GM21528 (cell line): ENCODE measurements around the gene ARMS2.

ENCODE experiments used
- ATAC-seq: cut with Tn5 transposase; IDR thresholded peaks from one replicate; pipeline ENCODE4 v1.9.1; 2021; ENCODE audit warnings: mild to moderate bottlenecking, moderate library complexity; ENCODE audit not compliant: unreplicated experiment, low FRiP score

Gene ARMS2

DNA sequence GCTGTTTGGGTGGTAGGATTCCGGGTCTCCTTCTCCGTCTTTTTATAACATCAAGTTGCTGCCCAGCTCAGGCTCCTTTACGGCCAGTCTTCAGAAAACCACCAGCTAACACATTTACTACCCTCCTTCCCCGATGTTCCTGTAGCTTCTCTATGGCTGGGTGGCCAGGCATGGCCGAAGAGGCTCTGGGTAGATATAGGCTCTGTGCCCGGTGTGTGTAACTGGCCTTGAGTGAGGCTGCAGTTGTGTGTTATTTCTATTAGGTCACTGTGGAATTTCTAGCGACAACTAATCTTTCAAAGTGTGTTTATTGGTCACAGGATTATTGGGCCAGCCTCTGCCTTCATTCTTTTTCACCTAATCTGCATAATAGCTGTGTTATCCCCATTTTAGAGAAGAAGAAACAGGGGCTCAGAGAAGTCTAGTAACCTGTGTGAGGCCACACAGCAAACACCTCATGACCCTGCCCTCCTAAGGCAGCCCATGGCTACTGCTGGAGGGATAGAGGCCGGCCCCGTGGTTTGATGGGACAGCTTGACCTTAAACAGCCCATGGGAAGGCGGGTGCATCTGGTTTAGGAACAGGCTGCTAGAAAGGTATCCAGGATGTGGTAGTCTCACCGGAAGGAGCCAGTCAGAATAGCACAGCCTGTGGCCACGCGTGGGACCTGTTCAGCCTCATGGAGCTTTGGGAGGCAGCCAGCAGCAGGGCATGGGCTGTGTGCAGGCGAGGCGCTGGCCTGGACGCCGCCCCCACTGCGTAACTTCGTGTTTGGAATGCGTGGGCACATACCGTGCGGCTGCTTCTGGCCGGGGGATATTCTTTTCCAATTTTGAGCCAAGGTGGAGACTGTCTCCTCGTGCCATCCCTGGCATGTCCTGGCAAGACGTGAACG is 36.6 kb downstream of the ARMS2 start:
- no peak for ATAC-seq

DNA sequence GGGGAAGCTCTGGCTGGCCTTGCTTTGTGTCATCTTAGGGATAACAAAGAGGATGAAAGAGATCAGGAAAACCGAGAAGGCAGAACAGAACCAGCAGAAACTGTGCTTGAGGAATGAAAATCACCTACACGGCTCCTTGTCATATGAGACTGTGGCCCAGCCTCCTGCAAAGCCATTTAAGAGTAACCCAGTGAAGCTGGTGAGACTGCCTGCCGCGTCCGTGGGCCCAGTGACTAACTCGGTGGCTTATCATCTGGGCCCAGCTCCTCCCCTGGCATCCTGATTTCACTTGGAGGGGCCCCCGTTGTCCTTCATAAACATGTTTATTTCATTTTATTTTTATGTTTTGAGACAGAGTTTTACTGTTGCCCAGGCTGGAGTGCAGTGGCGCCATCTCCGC is 37.6 kb downstream of the ARMS2 start:
- ATAC-seq: no peak

DNA sequence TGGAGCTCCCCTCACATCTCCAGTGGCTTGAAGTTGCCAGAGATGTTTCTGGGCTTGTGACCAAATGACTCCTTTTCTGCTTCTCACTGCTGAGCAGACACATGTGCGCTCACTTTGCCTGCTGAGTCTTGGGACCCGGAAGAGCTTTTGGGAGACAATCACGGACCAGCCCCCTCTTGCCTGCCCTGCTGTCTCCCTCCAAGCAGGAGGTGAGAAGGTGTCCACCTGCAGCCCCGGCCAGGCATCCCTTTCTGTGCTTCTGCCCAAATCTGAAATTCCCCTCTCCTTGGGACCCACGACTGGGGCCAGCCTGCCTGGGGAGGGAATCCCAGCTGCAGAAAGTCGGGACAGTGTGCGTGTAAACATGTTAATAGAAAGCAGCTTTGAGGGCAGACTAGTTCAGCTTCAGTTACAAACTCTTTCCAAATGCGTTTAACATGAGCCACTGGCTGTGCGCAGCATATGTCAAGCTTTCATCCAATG is 38.6 kb downstream of the ARMS2 start:
- ATAC-seq: no peak

DNA sequence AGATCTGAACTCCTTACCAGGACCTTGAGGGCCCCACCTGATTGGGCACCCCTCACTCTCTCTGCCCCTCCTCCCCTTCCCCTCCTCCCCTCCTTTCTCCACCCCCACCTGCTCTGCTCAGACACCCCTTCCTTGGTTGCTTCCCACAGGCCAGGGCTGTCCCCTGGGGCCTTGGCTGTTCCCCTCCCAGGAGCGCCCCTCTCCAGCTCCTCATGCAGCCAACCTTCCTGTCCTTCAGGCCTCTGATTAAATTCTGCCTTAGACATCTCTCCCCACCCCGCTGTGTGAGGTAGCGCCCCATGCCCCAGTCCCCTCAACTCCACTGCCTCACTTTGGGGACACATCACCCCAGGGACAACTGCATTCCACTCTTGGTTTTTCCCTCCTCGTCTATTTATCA is 39.3 kb downstream of the ARMS2 start:
- no peak for ATAC-seq

DNA sequence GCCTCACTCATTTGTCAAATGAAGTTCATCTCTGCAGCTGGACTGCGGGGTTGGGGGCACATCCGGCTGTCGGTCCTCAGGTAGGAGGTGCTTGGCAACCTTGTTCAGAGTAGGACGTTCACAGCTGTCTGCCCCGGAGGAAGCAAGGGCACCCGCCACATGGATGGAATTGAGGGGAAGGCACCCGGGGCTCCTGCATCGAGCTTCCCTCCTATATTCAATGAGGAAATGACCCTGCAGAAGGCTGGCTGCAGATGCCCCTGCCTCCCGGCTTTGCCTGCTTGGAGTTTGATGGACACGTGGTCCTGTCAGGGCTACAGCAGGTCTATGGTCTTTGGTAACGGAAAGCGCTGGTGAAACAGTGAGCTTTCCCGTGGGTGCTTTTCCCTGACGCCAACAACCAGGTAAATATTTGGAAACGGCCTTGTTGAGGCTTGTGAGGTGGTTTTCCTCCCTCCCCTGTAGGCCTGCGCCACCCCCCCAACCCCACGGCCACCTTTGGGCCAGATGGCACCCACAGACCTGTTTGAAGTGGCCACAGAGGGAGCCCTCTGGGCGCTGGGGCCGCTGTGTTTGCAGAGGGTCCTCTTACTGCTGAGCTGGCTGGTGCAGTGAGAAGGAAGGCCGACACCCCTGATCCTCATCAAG is 39.8 kb downstream of the ARMS2 start:
- ATAC-seq: no peak

DNA sequence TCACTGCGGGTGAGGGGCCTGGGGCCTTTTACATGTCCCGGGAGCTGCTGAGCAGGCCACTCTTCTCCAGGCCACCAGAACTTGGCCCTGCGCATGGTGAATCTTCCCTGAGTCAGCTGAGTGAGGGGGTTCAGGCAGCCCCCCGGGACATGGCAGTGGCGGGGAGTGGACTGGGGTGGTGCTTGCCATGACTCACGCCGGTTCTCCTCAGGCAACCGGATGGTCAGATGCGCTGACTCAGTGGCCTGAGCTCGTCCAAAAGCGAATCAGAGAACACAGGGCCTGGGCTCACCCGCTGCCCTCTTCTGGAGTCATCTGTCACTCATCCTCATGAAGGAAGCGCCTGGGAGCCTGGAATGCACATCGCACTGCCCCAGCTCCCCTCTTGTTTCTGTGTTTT is 40.4 kb downstream of the ARMS2 start:
- ATAC-seq: no peak

DNA sequence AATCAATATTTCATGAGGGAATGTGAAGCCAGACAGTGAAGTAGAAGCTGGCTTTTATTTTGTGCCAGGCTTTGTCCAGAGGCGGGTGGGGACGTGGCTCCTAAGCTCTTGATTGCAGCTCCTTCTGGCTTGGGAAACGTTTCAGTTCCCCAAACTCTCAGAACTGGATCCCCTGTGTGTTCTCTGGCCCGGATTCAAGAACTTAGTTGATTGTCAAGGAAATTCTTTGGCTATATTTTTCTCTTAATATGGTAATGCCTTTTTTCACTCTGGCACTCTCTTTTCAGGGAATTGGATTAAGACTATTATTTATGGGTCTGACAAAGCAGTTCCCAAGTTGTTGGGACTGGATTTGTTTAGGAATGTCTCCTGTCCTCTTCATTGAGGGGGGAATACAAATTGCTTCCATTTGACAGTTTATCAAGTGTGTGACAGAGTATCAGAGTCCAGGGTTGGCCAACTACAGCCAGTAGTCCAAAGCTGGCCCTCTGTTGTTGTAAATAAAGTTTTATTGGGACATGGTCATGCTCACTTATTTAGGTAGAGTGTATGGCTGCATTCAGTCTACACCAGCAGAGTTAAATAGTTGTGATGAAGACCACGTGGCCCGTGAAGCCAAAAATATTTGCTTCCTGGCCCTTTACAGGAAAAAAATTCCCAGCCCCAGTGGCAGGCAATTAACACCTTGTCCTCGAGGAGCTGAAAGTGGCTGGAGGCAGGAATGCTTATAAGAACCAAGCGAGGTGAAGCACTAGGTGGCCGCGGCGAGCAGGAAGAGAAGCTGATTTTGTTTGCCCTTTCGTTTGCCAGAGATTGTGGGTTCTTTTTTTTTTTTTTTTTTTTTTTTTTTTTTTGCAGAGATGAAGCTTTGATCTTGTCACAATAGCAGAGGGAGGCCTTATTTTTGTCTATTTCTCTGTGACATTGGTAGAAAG is 41.2 kb downstream of the ARMS2 start:
- no peak for ATAC-seq

DNA sequence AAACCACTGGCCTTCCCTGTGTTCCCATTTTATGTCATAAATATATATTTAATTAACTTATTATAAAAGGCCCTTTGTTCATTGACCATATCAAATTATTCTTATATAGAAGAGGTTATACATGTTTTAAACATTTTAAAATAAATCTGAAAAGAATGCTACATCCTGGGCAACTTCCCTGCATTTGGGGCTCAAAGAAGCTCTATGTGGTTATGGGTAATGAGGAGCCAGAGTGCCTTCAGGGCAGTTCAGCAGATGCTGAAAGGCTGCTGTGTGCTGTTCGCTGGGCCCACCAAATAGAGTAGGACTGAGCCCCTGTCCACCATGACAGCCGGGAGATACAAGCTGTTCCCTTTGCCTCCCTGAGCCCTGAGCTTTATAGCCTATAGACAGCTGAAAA is 42.8 kb downstream of the ARMS2 start:
- no peak for ATAC-seq

DNA sequence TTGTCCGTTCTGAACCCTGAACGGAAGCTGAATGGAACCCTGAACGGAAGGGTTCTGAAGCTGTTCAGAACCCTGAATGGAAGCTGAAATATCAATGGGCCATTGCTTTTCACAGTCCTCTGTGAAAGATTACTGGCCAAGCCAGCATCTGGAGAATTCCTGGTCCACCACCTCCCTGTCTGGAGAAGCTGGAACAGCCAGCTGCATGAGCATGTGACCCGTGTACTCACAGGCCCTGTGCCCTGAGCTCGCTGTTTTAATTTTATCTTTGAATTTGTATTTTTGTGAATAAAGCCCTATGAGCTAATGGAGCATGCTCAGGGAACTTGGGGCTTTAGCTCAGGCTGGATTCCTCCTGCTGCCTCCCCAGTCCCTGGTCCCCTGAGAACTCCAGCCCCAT is 44.1 kb downstream of the ARMS2 start:
- ATAC-seq: no peak

DNA sequence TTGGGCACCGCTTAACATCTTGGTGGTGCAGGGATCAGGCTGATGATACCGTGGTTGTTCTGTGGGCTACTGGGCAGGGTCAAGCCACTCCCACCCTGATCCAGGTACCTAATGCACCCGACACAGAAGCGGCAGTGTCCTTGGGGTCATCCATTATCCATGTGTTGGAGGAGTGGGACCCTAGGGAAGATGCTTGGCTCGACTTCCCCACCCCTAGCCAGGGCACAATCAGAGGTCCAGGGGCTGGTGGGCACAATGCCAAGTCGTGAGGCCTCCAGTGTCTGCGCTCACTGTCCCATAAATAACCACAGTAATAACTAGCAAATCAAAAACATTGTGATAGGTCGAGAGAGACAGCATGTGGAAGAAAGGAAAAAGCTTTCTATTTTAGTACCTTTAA is 44.6 kb downstream of the ARMS2 start:
- no peak for ATAC-seq

DNA sequence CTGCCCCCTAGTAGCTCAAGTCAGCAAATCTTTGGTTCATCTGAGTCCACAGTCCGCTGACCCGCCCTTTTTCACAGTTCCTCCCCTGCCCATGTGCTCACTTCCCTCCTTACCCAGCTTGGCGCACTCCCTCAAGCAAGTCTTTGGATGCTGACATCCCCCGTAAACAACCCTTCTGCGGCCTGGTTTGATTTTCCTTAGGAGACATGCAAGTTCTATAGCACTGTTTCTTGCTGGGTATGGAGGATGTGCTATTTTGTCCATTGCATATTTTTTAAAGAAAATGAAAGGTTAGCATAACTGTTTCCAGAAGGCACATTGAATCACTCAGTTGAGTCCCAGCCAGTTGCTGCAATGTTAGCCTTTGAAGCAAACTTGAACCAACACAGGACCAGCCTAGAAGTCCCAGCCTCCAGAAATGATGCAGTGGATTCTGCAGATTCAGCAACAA is 45.1 kb downstream of the ARMS2 start:
- ATAC-seq: no peak

DNA sequence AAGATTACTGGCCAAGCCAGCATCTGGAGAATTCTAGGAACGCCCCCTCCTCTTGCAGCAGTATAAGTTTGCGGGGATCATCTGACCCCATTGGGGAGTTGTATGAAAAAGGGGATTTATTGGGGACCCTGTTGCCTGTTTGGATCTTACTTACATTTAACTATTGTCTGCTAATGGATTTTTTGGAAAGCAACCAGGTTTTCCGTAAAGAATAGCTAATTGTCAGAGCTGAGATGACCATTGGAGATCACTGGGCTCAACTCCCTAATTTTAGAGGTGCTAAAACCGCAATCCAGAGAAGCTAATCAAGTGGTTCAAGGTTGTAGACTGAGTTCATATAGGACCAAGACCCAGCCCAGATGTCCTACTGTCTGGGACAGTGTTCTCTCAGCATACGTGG is 45.7 kb downstream of the ARMS2 start:
- ATAC-seq: no peak

DNA sequence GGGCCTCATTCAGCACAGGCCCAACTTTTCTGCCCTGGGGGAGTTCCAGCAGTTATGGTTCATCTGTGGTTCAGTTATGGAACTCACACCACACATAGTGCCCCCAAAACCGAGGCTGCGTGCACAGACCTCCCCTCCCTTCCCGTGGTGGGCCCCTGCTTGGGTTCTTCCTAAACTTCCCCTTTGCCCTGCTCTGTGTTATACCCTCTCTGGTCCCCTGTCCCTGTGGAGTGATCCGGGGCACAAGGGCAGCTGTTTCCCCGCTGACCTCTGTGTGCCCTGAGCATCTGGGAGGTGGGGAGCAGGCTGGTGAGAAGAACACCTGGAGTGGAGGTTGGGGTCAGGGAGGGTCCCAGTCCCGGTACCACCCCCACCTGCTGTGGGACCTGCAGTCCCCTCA is 46.3 kb downstream of the ARMS2 start:
- ATAC-seq: no peak

DNA sequence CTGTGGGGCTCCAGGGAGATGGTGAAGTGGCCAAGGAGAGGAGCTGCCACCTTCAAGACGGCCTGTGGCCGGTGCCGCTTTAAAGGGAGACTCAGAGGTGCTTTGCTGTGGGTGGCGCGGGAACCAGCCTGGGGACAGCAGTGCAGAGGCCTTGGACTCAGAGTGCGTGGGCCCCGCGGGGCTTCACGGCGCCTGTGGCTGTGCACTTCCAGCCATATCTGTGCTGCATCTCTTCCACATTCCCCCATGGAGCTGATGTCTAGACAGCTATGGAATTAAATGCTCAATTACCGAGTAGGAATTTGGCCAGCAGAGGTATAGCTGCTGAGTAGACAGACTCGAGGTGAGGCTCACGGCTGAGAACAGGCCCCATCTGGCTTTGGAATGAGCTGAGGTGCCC is 48.6 kb downstream of the ARMS2 start:
- no peak for ATAC-seq

DNA sequence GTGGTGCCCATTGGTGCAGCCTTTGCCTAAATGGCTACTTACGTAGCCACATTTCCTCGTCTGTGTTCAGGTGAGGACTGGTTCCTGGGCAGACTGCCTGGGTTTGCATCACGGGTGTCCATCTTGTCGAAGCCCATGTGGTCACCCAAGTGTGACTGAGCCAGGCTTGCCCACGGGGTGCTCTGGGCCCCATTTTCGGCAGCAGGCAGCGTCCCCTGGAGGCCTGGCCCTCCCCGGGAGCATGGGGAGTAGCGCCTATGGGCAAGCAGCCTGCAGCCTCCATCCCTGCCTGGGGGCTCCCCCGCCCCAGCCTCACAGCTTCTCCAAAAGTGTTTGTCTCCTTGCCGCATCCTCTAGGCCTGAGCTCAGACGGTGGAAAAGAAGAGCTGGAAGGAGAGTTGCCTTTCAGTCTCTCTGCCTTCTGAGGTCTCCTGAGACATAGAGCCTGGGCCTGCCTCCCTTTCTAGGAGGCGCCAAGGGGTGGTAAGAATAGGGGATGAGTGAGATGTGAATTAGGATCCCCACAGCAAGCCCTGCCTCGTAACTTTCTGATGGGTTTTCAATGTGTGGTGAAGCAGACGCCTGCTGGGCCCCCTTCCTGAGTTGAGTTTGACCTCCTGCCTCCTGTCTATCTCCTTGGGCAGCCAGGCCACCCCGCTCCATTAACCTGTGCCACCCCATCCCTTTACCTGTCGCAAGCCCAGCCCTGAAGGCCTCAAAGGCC is 49.6 kb downstream of the ARMS2 start:
- no peak for ATAC-seq

DNA sequence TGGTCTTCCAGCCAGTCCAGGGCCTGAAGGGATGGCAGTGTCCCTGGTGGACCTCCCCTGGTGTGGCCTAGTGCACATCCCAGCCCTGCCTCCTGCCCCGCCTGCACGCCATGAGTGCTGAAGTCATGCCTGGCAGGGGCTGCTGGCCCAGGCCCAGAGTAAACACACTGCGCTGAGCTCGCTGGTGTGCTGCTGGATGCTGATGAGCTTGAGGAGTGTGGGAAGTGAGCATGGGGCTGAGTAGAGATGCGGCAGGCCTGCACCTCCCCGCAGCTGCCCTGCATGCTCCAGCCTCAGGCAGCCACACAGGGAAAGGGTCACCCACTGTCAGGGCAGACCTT is 50.1 kb downstream of the ARMS2 start:
- ATAC-seq: no peak

DNA sequence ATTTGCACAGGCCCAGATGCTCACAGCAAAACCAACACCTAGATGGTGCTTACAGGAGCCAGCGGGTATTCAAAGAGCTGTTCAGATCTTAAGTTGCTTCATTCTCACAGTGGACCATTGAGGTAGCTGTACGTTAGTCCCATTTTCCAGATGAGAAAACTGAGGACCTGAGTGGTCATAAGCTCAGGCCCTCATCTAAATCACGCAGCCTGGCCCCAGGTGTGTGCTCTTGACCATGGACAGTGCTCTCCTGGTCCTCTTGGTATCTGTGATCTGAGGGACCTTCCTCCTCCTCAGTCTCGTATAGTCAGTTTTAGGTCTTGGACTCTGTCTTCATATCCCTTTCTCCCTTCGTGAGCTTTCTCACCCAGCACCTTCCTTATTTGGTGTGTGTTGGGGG is 50.6 kb downstream of the ARMS2 start:
- no peak for ATAC-seq

DNA sequence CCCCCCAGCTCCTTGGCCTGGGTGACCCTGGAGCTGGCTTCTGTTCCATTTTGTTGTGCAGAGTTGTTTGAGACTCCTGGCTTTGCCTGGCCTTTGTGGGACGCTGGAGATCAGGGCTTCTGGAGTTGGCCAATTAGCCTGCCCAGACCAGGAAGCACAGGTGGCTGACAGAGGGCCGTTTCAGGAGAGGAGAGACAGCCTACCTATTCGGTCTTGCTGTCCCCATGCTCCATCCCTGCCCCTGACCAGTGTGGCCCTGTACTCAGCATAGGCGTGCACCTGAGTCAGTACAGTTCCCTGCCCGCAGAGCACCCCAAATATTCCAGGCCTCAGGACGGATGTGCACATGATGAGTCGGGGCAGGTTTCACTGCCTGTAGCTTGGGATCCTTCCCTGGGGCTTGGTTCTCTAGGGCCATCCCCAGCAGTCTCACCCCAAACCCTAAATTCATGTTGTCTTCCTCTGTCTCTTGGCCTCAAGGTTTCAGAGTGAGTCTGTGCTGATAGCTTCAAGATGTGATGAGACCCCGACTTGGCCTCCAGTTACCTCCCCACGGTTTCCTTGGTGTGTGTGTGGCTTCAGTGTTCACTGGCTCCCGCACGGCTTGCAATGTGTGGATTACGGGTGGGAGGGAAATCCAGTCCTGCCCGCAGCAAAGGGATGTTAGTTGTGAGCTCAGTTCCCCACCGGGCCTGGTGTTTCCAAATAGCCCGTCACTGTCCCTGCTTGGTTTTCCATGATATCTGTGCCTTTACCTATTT is 51.6 kb downstream of the ARMS2 start:
- no peak for ATAC-seq
